ENCODE results near the gene ARFGEF3.

- no peak for TF ChIP-seq CTCF (IDR thresholded peaks at IDR 0.05)
- TF ChIP-seq POLR2A (IDR thresholded peaks at IDR 0.05; ENCODE audit: low read depth) = no peak
- no peak for TF ChIP-seq EP300 (IDR thresholded peaks at IDR 0.05)
- no peak for TF ChIP-seq POLR2AphosphoS5 (IDR thresholded peaks at IDR 0.05)
Observed at GRCh38 chr6:138383776-138384175, 222.0 kb downstream of the ARFGEF3 start.
